Measurements from ENCODE around the gene C22orf31. TPM values are rescaled to one million over a fixed set of nuclear protein-coding genes. Genes with fewer than 3 reads are reported as not detected.

C22orf31 gene
- total and polyA plus RNA-seq, 2 experiments from 2014 or later, result 0.36 TPM; not detected in 1

DNA sequence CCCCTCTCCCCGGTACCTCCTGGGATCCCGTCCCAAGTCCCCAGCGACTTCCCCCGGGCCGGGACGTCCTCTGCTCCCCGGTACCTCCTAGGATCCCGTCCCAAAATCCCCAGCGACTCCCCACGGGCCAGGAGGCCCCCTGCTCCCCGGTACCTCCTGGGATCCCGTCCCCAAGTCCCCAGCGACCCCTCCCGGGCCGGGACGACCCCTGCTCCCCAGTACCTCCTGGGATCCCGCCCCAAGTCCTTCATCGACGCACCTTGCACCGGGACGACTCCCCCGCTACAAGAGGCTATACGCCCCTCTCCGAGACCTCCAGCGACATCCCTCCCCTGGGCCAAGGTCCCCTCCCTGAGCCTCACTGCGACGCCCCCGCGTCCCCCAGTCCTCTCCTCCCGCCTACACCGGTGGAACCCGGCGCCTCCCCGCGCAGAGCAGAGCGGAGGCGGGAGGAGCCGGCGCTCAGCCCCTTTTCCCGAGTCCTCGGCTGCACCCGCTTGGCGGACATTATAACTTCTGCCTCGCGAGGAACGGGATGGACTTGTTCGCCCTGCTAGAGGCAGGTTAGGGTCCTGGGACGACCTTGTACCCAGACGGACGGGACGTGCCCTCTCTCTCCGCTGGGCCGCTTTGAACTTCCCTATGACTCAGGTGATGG is 12.1 kb upstream of the C22orf31 start:
- H3F3A ChIP-seq (replicated peaks; ENCODE audit: low read depth), result peaks cover 8% of the 10 kb centered on the region; the same call in 1 of the 2 replicates
- no peaks in the 10 kb centered on the region for H3K79me2 ChIP-seq (replicated peaks; ENCODE audit: insufficient read depth)
- TF ChIP-seq, protein P1, sequence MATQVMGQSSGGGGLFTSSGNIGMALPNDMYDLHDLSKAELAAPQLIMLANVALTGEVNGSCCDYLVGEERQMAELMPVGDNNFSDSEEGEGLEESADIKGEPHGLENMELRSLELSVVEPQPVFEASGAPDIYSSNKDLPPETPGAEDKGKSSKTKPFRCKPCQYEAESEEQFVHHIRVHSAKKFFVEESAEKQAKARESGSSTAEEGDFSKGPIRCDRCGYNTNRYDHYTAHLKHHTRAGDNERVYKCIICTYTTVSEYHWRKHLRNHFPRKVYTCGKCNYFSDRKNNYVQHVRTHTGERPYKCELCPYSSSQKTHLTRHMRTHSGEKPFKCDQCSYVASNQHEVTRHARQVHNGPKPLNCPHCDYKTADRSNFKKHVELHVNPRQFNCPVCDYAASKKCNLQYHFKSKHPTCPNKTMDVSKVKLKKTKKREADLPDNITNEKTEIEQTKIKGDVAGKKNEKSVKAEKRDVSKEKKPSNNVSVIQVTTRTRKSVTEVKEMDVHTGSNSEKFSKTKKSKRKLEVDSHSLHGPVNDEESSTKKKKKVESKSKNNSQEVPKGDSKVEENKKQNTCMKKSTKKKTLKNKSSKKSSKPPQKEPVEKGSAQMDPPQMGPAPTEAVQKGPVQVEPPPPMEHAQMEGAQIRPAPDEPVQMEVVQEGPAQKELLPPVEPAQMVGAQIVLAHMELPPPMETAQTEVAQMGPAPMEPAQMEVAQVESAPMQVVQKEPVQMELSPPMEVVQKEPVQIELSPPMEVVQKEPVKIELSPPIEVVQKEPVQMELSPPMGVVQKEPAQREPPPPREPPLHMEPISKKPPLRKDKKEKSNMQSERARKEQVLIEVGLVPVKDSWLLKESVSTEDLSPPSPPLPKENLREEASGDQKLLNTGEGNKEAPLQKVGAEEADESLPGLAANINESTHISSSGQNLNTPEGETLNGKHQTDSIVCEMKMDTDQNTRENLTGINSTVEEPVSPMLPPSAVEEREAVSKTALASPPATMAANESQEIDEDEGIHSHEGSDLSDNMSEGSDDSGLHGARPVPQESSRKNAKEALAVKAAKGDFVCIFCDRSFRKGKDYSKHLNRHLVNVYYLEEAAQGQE (IDR thresholded peaks at IDR 0.05; ENCODE audit: unreplicated experiment), result no peak
- TF ChIP-seq, protein P2, sequence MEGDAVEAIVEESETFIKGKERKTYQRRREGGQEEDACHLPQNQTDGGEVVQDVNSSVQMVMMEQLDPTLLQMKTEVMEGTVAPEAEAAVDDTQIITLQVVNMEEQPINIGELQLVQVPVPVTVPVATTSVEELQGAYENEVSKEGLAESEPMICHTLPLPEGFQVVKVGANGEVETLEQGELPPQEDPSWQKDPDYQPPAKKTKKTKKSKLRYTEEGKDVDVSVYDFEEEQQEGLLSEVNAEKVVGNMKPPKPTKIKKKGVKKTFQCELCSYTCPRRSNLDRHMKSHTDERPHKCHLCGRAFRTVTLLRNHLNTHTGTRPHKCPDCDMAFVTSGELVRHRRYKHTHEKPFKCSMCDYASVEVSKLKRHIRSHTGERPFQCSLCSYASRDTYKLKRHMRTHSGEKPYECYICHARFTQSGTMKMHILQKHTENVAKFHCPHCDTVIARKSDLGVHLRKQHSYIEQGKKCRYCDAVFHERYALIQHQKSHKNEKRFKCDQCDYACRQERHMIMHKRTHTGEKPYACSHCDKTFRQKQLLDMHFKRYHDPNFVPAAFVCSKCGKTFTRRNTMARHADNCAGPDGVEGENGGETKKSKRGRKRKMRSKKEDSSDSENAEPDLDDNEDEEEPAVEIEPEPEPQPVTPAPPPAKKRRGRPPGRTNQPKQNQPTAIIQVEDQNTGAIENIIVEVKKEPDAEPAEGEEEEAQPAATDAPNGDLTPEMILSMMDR (conservative IDR thresholded peaks at IDR 0.05; ENCODE audit: low read depth in 2 of 2), result 0 out of 4 replicates have a peak, but pooled peaks of 1 of the 2 experiments have one; percentile 11
- peak; percentile 40 for TF ChIP-seq EZH2 (IDR thresholded peaks at IDR 0.05; ENCODE audit: low read depth, unreplicated experiment)
- TF ChIP-seq EZH2phosphoT487 (IDR thresholded peaks at IDR 0.05; ENCODE audit: unreplicated experiment), result no peak
- H3K27ac Mint-ChIP-seq, result no peak overlapping the region
- H3K4me1 ChIP-seq (ENCODE audit: insufficient read depth), result peaks cover 24% of the 10 kb centered on the region; the same call in 1 of the 2 replicates
- H3K4me3 ChIP-seq, result peak overlapping the region; percentile 78
- peak; percentile 83 for DNase-seq (ENCODE audit: low spot score)
- ATAC-seq, result peak; percentile 62
- peak overlapping the region; percentile 71 for H3K4me3 Mint-ChIP-seq
- peaks cover 62% of the 10 kb centered on the region for H3K27me3 ChIP-seq (ENCODE audit: insufficient read depth)
- peak overlapping the region; percentile 89 for H2AFZ ChIP-seq
- no peaks in the 10 kb centered on the region for H4K20me1 ChIP-seq (replicated peaks; ENCODE audit: insufficient read depth)
- H3K36me3 ChIP-seq (ENCODE audit: insufficient read depth), result no peaks in the 10 kb centered on the region
- no peaks in the 10 kb centered on the region for H3K9me2 ChIP-seq (ENCODE audit: insufficient read depth)
- H3K4me1 Mint-ChIP-seq, result peaks cover 14% of the 10 kb centered on the region
- H3K27ac ChIP-seq (ENCODE audit: low read depth), result no peak overlapping the region
- no peaks in the 10 kb centered on the region; the same call in 2 of the 3 replicates for H3K9me3 Mint-ChIP-seq
- H3K36me3 Mint-ChIP-seq (ENCODE audit: low read depth), result no peaks in the 10 kb centered on the region
- H3K4me2 ChIP-seq, result peak overlapping the region; percentile 94
- peaks cover 46% of the 10 kb centered on the region for H3K27me3 Mint-ChIP-seq (ENCODE audit: insufficient read depth, low read depth, poor library complexity)

DNA sequence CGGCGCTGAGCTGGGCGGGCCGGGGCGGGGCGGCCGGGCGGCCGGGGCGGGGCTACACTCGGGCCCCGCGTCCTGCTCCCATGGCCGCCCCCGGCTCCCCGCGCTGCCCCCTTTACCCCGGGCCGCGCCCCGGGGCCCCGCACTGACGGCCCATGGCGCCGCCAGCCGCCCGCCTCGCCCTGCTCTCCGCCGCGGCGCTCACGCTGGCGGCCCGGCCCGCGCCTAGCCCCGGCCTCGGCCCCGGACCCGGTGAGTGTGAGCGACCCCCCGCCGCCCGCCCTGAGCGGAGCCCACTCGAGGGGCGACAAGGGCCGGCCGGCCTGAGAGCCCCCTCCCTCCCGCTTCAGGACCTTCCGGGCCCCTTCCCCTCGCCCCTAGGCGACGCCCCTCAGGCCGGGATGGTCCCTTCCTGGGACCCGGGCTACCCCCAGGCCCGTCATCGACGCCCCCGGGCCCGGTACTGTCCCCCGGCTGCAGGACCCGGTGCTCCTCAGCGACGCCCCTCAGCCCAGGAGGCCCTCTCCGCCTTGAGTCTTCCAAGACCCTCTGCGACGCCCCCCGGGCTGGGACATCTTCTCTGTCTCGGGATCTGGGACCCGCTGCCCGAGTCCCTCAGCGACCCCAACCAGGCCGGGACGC is 11.5 kb upstream of the C22orf31 start, which contains the start of gene KREMEN1:
Gene KREMEN1 (plus strand): TSS at position 57 of the 639 bp plus-strand sequence. CDS start 96 bp downstream, at position 153.
- Histone ChIP-seq H4K20me1 (replicated peaks; ENCODE audit: insufficient read depth) (no peaks in the 10 kb centered on the region), H2AFZ (peak within 1 kb of the TSS; percentile 100), H3K4me2 (peak within 1 kb of the TSS; percentile 94), H3K79me2 (replicated peaks; ENCODE audit: insufficient read depth) (no peaks in the 10 kb centered on the region), H3K4me3 (peak within 1 kb of the TSS; percentile 78), H3K9me2 (ENCODE audit: insufficient read depth) (no peaks in the 10 kb centered on the region), H3F3A (replicated peaks; ENCODE audit: low read depth) (peaks cover 8% of the 10 kb centered on the region; the same call in 1 of the 2 replicates), H3K36me3 (ENCODE audit: insufficient read depth) (no peaks in the 10 kb centered on the region), H3K4me1 (ENCODE audit: insufficient read depth) (peaks cover 18% of the 10 kb centered on the region; the same call in 1 of the 2 replicates), H3K27ac (ENCODE audit: low read depth) (no peak within 1 kb of the TSS), H3K27me3 (ENCODE audit: insufficient read depth) (peaks cover 62% of the 10 kb centered on the region)
- no peak within 1 kb of the TSS for H3K27ac Mint-ChIP-seq
- peaks cover 14% of the 10 kb centered on the region for H3K4me1 Mint-ChIP-seq
- peak within 1 kb of the TSS; percentile 73 for H3K4me3 Mint-ChIP-seq
- no peaks in the 10 kb centered on the region for H3K36me3 Mint-ChIP-seq (ENCODE audit: low read depth)
- H3K9me3 Mint-ChIP-seq, result no peaks in the 10 kb centered on the region; the same call in 2 of the 3 replicates
- H3K27me3 Mint-ChIP-seq (ENCODE audit: insufficient read depth, low read depth, poor library complexity), result peaks cover 46% of the 10 kb centered on the region
- ATAC-seq (peak; percentile 14), DNase-seq (ENCODE audit: low spot score) (no peak)
- TF ChIP-seq, protein P1 (IDR thresholded peaks at IDR 0.05; ENCODE audit: unreplicated experiment), result no peak
- TF ChIP-seq EZH2 (IDR thresholded peaks at IDR 0.05; ENCODE audit: low read depth, unreplicated experiment) (no peak), JUNB (IDR thresholded peaks at IDR 0.05; ENCODE audit: unreplicated experiment) (no peak), ZNF331 (CRISPR knock-in tag; IDR thresholded peaks at IDR 0.05; ENCODE audit: low read depth) (no peak), NANOG (IDR thresholded peaks at IDR 0.05; ENCODE audit: borderline replicate concordance) (no peak), EZH2phosphoT487 (IDR thresholded peaks at IDR 0.05; ENCODE audit: unreplicated experiment) (no peak), POLR2AphosphoS5 (IDR thresholded peaks at IDR 0.05; ENCODE audit: low read depth) (no peak), STAT1 (IDR thresholded peaks at IDR 0.05; ENCODE audit: unreplicated experiment) (no peak), CREB1 (CRISPR knock-in tag; IDR thresholded peaks at IDR 0.05; ENCODE audit: low read depth) (no peak)
- TF ChIP-seq, protein P3, sequence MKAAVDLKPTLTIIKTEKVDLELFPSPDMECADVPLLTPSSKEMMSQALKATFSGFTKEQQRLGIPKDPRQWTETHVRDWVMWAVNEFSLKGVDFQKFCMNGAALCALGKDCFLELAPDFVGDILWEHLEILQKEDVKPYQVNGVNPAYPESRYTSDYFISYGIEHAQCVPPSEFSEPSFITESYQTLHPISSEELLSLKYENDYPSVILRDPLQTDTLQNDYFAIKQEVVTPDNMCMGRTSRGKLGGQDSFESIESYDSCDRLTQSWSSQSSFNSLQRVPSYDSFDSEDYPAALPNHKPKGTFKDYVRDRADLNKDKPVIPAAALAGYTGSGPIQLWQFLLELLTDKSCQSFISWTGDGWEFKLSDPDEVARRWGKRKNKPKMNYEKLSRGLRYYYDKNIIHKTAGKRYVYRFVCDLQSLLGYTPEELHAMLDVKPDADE (IDR thresholded peaks at IDR 0.05), result no peak
